Measurements from ENCODE around the gene ZNF439. TPM values are rescaled to one million over a fixed set of nuclear protein-coding genes. Genes with fewer than 3 reads are reported as not detected.
"Not testable (repeated sequence)": the region's sequence is repeated elsewhere in the genome, so short reads cannot be mapped to it uniquely, and the experiment has no call there.

The ZNF439 gene
- total and polyA plus RNA-seq, 8 donors: 0.58 to 17.0 (median 4.5) TPM

DNA sequence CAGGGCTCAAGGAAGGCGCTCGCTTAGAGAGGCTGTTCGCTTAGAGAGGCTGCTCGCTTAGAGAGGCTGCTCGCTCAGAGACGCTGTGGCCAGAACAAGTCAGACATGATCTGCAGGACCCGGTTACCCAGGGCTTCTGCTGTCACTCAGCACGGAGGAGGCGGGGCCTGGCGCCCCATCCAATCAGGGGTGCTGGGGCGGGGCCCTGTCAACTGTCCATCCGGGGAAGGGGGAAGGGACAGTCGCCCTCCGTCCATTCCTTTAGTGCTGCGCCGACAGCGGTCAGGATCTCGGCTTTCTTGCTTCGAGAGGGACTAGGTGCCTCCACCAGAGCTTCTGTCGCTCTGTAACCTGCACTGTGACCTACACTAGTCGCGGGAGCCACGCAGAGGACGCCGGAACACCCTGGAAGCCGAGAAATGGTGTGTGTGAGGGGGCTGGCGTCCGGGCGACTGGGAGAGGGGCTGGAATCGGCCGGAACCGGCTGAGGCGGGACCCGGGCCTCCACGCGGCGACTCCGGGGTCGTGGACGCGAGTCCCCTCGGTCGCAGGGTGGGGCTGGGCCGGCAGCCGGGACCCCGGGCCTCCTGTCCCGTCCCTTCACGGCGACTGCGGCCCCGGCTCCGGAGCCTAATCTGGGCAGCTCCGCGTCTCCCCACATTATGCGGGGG is 34.4 kb upstream of the ZNF439 start, which contains the start of gene ZNF440:
Gene ZNF440 (plus strand): TSS at position 245 of the 671 bp plus-strand sequence. CDS start 175 bp downstream, at position 420.
- Histone ChIP-seq H3K4me3 (peak within 1 kb of the TSS; percentile 75 to 95 (median 93)), H3K9me3 (peaks cover 0 to 6% (median 0%) of the 10 kb centered on the region in 4 donors), H3K4me1 (peaks cover 13 to 32% (median 23%) of the 10 kb centered on the region in 4 donors), H3K36me3 (peaks cover 0 to 11% (median 3%) of the 10 kb centered on the region in 4 donors), H3K27ac (peak within 1 kb of the TSS; percentile 91 to 95 (median 93)), H3K27me3 (no peaks in the 10 kb centered on the region)
- WGBS, 5 donors: 0 to 1% (median 0%) methylated on average over 33 to 55 of the region's 55 CpGs
- intact Hi-C loops (cut with DNase I; ENCODE audit: low total_unique reads): no loop called here
- DNase-seq: peak; percentile 98
- no peak for TF ChIP-seq CTCF (IDR thresholded peaks at IDR 0.05)
- peak in 1 of 4 donors; percentile 91 for TF ChIP-seq POLR2A (IDR thresholded peaks at IDR 0.05)
- TF ChIP-seq POLR2AphosphoS5 (IDR thresholded peaks at IDR 0.05): peak; percentile 63 to 95 (median 95)
- no peak for TF ChIP-seq EP300 (IDR thresholded peaks at IDR 0.05)

- peaks cover 13 to 32% (median 23%) of the 10 kb centered on the region in 4 donors for H3K4me1 ChIP-seq
- peak overlapping the region; percentile 91 to 95 (median 93) for H3K27ac ChIP-seq
- TF ChIP-seq CTCF (IDR thresholded peaks at IDR 0.05) (no peak), POLR2A (IDR thresholded peaks at IDR 0.05) (no peak), POLR2AphosphoS5 (IDR thresholded peaks at IDR 0.05) (no peak)
- H3K27me3 ChIP-seq: no peaks in the 10 kb centered on the region
- 4 to 11% (median 6%) methylated on average over 11 to 13 of the region's 13 CpGs for WGBS, 5 donors
- peak overlapping the region; percentile 75 to 95 (median 93) for H3K4me3 ChIP-seq
- intact Hi-C loops (cut with DNase I; ENCODE audit: low total_unique reads): no loop called here
- peaks cover 0 to 11% (median 0%) of the 10 kb centered on the region in 4 donors for H3K9me3 ChIP-seq
- H3K36me3 ChIP-seq: peaks cover 0 to 16% (median 9%) of the 10 kb centered on the region in 4 donors
- peak in 1 of 2 donors; percentile 67 for DNase-seq
These were observed 33.9 kb upstream of the ZNF439 start for GRCh38 chr19:11814700-11815035.

GRCh38 chr19:11821474-11822109 is 26.9 kb upstream of the ZNF439 start:
- Histone ChIP-seq H3K4me3 (no peak overlapping the region), H3K27me3 (no peaks in the 10 kb centered on the region), H3K36me3 (peaks cover 0 to 59% (median 39%) of the 10 kb centered on the region in 4 donors), H3K4me1 (peaks cover 0 to 3% (median 1%) of the 10 kb centered on the region in 4 donors), H3K9me3 (peaks cover 0 to 63% (median 8%) of the 10 kb centered on the region in 4 donors), H3K27ac (no peak overlapping the region)
- no peak for DNase-seq
- intact Hi-C loops (cut with DNase I; ENCODE audit: low total_unique reads): no loop called here
- 69 to 94% (median 90%) methylated on average over 5 of the region's 5 CpGs for WGBS, 5 donors
- TF ChIP-seq CTCF (IDR thresholded peaks at IDR 0.05) (no peak), POLR2AphosphoS5 (IDR thresholded peaks at IDR 0.05) (no peak), EP300 (IDR thresholded peaks at IDR 0.05) (no peak), POLR2A (IDR thresholded peaks at IDR 0.05) (no peak)

DNA sequence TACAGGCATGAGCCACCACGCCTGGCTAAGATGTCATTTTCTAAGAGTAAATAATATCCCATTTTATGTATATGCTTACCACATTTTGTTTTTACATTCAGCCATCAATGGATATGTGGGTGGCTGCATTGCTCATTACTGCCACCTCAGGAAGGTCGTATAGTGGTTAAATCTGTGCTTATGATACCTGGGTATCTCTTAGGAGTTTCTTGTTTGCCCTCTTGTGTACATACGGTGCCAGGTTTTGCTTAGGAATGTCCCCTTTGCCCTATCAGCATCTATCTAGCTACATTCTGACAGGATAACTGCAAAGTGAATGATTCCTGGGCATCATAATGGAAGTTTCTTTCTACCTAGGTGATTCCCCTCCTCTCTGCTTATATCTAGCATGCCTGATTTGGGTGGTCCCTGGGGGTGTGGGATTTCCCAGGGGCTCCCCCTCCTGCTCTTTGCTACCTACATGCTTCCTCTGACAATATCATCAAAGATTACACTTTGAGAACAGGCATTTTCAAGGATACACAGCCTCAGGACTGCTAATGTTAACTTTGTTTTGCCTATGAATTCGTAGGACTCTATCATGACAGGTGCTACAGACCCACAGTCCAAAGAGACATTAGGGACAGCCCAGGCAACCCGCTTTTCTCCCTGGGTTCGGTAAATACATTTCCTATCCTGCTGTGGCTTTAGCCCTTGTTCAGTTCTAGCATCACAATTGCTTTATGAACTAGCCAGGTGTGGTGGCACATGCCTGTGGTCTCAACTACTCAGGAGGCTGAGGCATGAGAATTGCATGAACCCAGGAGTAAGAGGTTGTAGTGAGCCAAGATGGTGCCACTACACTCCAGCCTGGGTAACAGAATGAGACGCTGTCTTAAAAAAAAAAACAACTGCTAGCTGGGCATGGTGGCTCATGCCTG is 19.3 kb upstream of the ZNF439 start:
- intact Hi-C loops (cut with DNase I; ENCODE audit: low total_unique reads); H3K4me1 ChIP-seq; H3K4me3 ChIP-seq; DNase-seq; H3K27me3 ChIP-seq; H3K27ac ChIP-seq: not testable (repeated sequence)
- peaks cover 34 to 91% (median 66%) of the 10 kb centered on the region in 4 donors for H3K9me3 ChIP-seq
- WGBS, 5 donors: 89 to 97% (median 94%) methylated on average over 7 of the region's 7 CpGs
- H3K36me3 ChIP-seq: peaks cover 39 to 95% (median 73%) of the 10 kb centered on the region in 4 donors

Data from stomach (tissue), 9 donors.